PC-3 (cell line): ENCODE data around the gene RAB6B.

Experiments used
- CTCF ChIP-seq: fragments of 300-600 bp; sonication (generic); conservative IDR thresholded peaks from 2 replicates; pipeline ENCODE4 v1.5.1; 2017; ENCODE audit warnings: antibody characterized with exemption, low read depth, mild to moderate bottlenecking, low read length
- EZH2 ChIP-seq: fragments of 300-600 bp; sonication (generic); IDR thresholded peaks from one replicate; pipeline ENCODE4 v1.6.1; 2017; ENCODE audit warnings: antibody characterized with exemption, mild to moderate bottlenecking, low read length; ENCODE audit not compliant: unreplicated experiment

GRCh38 chr3:133833880-133834620 is 61.6 kb downstream of the RAB6B start:
- TF ChIP-seq CTCF (no peak), EZH2 (no peak)
